GM13976 (cell line): ENCODE data around the gene BMPR2.

Experiments
- DNase-seq: peaks from one replicate; pipeline ENCODE4 v3.0.0; 2012; ENCODE audit warnings: low spot score
- CTCF ChIP-seq: IDR thresholded peaks from 2 replicates; pipeline ENCODE4 v1.5.1; 2012; ENCODE audit warnings: borderline replicate concordance, mild to moderate bottlenecking; ENCODE audit not compliant: insufficient read depth; ENCODE audit errors: extremely low read depth, missing control alignments, control extremely low read depth
- in situ Hi-C: fragments of 300-500 bp; cut with MboI; formaldehyde crosslinking; loops from one replicate; pipeline ENCODE4 v1.12.0; 2022; ENCODE audit warnings: low sequenced_read_pairs, mixed read lengths, inconsistent platforms; ENCODE audit not compliant: unreplicated experiment

Gene BMPR2

GRCh38 chr2:202588647-202589581 lies 212.8 kb downstream of the BMPR2 start:
- in situ Hi-C loops = loop anchor here (25.0 kb wide), 2 partner anchors 273 to 848 kb away; partner anchors contain the start of gene ICA1L
- peak; percentile 78 for DNase-seq

GRCh38 chr2:202589582-202589949 lies 213.4 kb downstream of the BMPR2 start:
- in situ Hi-C loops = loop anchor here (25.0 kb wide), 2 partner anchors 273 to 848 kb away; partner anchors contain the start of gene ICA1L
- TF ChIP-seq CTCF = no peak
- no peak for DNase-seq

More at GRCh38 chr2:202588647-202589581, 212.8 kb downstream of the BMPR2 start:
- peak; percentile 83 for TF ChIP-seq CTCF

- TF ChIP-seq CTCF = no peak
- in situ Hi-C loops = loop anchor here (25.0 kb wide), 2 partner anchors 270 to 845 kb away; partner anchors contain the start of gene ICA1L
- no peak for DNase-seq
Observed at GRCh38 chr2:202592566-202592965, 216.4 kb downstream of the BMPR2 start.

- no peak for TF ChIP-seq CTCF
- in situ Hi-C loops = loop anchor here (25.0 kb wide), 2 partner anchors 263 to 838 kb away; partner anchors contain the start of gene ICA1L
- no peak for DNase-seq
Observed at GRCh38 chr2:202599105-202599504, 223.0 kb downstream of the BMPR2 start.

- in situ Hi-C loops = loop anchor here (25.0 kb wide), 2 partner anchors 262 to 837 kb away; partner anchors contain the start of gene ICA1L
- no peak for DNase-seq
- no peak for TF ChIP-seq CTCF
Observed at GRCh38 chr2:202599911-202600310, 223.8 kb downstream of the BMPR2 start.

DNA sequence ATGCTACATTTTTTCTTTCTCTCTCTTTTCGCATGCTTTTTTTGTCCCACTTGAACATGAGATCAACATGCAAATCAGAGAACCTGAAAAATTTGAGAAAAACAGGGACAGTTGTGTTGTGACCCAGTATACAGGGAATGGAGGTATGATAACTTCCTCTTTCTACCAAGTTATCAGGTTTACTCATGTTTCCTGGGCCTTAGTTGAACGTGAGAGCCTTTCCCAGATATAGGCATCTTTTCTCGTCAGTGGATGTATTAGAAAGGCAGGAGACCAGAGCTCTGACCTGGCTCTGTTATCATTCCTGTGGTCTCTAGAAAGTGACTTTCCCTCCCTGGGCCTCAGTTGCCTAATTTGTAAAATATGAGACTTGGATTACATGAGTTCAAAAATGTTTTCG lies 228.6 kb downstream of the BMPR2 start:
- in situ Hi-C loops = no loop called here
- no peak for TF ChIP-seq CTCF
- no peak for DNase-seq
